Activated gamma-delta T cell treated with Interleukin-2 at 50 U/mL for 16 hours (primary cell): ENCODE measurements around the gene TMOD2.

Source experiments
- DNase-seq: peaks from one replicate; pipeline ENCODE4 v3.0.0-alpha.2; 2020

TMOD2 gene

GRCh38 chr15:51736751-51737521 lies 14.5 kb upstream of the TMOD2 start:
- DNase-seq: peak; percentile 45

DNA sequence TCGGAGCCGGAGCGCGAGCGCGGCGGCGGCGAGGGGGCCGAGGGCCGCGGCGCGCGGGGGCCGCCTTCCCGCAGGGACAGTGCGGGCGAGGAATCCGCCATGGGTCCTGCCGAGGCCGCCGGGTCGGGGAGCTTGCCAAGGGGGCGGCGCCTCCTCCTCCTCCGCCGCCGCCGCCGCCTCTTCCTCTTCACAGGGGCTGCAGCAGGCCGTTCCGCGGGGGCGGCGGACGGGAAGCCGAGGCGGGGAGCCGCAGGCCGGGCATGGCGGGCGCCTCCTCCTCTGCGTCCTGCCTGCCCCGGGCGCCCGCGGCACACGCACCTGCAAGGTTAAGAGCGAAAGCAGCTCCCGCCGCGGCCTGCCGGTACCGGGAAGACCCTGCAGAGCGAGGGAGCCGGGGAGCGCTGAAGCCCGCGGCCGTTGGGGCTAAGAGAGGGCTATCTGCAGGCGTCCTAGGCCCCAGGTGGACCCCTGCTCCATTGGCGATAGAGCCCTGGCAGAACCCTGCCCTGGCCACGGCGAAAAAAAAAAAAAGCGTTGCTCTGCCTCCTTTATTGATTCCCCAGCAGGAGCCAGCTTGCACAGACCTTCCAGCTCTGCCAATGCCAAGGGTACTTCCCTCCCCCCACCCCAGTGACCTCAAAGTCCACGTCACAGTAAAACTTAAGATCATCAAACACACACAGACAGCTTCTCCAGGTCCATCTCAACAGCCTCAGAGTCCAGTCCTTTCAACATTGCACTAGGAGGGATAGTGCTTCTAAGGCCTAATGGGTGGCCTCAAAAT lies 13.7 kb upstream of the TMOD2 start, which contains the start of gene LYSMD2:
LYSMD2 (minus strand) TSS at position 134 of the 784 bp plus-strand sequence; CDS start at position 101, 33 bp downstream.
- peak; percentile 63 for DNase-seq

- DNase-seq: no peak
Observed at GRCh38 chr15:51738553-51738952, 12.8 kb upstream of the TMOD2 start.

DNA sequence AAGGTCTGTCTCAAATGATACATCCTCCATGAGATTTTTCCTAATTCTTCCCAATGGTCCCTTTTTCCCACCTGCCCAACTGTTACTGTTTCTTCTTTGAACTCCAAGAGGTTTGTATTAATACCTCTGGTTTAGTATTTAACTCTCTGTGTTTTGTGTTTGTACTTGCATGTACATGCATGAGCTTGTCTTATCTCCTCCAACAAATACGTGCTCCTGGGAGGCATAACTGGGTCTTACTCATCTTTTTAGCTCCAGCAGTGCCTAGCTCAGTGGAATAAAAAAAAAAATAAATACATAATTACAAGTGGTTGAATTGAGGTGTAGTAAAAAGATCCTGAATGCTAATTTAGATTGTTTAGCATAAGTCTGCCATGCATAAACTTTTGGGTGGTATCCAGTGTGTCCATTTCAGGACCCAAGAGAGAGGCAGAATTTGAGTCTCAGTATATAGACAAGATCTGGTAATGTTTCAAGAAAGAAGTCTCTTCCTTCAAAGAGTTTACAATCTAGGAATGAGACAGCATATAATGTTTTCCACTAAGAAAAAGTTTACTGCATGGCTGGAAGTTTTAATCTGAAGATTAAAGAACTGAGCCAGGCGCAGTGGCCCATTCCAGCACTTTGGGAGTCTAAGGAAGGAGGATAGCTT lies 12.2 kb upstream of the TMOD2 start:
- no peak for DNase-seq

GRCh38 chr15:51749307-51749706 lies 2.1 kb upstream of the TMOD2 start:
- no peak for DNase-seq

- DNase-seq: no peak
Observed at GRCh38 chr15:51750186-51750585, 1.2 kb upstream of the TMOD2 start.

- DNase-seq: no peak
Observed at GRCh38 chr15:51751697-51752683, 593 bp downstream of the TMOD2 start.

DNA sequence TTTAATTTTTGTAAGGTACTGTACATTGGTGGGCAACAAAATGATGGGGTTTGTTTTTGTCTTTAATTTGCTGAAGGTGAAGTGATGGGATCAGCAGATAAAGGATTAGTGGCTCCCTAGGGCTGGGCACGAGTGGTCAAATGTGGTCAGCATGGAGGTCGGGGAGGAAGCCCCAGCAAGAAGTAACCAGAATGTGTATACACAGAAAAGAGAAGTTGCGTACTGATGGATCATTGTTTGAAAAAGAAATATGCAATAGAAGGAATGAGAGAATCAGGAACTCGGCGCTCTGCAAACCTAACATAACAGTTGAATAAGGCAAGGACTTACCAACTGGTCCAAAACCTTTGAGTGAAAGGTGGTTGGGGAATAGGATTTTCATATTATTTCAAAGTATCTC lies 1.5 kb downstream of the TMOD2 start:
- no peak for DNase-seq

DNA sequence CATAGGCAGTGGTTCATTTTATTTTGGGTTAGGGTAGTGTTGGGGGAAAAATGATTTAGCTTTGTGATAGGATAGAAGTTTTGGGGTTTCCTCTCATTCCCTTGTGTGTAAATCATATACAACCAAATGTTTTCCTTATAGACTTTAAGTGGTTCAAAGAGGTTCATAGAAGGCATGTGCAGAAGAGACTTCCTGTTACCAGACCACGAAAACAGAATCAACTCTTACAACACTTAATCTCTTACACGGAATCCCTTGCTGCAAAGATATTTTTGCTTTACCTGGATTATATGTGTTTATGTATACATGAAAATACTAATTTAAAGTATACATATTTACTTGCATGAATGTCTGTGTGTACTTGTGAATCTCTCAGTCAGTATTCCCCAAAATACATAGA lies 2.9 kb downstream of the TMOD2 start:
- no peak for DNase-seq

DNA sequence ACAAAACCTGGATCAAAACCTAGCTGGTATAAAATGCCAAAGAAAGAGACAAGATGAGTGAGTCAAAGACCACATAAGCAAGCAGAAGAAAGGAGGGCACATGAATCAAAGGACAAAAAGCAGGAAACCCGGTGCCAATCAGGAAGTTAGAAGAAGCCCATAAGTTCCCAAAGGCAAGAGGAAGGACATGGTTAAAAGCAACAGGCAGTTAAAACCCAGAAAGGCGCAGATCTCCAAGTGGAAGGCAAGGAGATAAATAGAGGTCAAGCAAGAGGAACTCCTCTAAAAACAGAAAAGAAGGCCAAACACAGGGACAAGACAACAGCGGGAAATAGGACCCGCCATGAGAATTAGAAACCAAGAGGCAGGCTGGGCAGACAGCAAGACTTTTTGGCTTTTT lies 4.4 kb downstream of the TMOD2 start:
- DNase-seq: no peak

- no peak for DNase-seq
Observed at GRCh38 chr15:51756482-51756881, 5.1 kb downstream of the TMOD2 start.

DNA sequence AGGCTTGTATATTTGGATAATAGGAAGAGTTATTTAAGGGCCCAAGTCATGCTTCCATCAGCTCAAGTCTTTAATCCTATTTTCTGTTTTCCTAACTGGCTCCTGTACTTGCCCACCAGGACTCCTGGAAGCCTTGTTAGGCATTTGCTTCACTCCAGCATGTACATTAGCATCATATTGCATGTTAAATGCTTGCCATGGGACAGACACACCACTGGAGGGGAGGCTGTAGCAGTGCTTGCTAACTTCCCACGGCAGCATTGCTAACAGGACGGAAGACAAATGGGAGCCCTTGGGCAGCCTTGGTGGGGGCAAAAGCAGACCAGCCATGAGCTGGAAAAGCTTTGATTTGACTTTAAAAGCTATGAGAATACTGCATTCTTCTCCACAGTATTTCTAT lies 6.1 kb downstream of the TMOD2 start:
- no peak for DNase-seq

- DNase-seq: no peak
Observed at GRCh38 chr15:51758645-51759044, 7.2 kb downstream of the TMOD2 start.

GRCh38 chr15:51759557-51760070 lies 8.2 kb downstream of the TMOD2 start:
- no peak for DNase-seq

DNA sequence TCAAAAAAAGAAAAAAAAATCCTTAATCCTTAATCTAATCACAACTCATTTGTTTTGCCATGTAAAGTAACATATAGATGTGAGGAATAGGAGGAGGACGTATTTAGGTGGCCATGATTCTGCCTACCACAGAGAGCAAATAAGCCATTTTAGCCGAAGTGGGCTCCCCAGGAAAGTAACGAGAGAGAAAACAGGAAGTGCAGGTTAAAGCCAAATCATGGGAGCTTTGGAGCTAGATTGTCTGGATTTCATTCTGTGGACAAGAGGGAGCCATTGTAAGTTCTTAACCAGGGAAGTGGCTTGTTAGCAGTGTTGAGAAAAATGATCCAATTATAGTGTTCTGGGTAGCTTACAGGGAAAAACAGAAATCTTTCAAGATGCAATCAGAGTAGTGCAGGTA lies 9.4 kb downstream of the TMOD2 start:
- DNase-seq: no peak

DNA sequence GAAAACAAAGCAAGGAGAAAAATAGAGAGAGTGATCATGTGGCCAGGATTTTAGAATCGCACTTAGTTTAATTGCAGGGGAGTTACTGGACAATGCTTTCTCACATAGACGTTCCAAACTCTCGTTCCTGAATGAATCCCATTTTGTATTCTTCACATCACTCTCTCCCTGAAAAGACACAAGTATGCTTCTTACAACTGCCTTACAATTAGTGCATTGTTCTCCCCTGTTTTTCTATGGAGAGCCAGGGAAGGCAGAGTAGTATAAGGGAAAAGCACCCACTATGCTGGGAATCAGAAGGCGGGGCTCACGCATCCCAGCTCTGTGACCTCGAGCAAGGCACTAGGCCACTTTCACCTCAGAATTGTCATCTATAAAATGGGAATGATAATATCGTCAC lies 14.4 kb downstream of the TMOD2 start:
- no peak for DNase-seq

GRCh38 chr15:51766341-51766740 lies 14.9 kb downstream of the TMOD2 start:
- DNase-seq: no peak

GRCh38 chr15:51768018-51768417 lies 16.6 kb downstream of the TMOD2 start:
- no peak for DNase-seq

DNA sequence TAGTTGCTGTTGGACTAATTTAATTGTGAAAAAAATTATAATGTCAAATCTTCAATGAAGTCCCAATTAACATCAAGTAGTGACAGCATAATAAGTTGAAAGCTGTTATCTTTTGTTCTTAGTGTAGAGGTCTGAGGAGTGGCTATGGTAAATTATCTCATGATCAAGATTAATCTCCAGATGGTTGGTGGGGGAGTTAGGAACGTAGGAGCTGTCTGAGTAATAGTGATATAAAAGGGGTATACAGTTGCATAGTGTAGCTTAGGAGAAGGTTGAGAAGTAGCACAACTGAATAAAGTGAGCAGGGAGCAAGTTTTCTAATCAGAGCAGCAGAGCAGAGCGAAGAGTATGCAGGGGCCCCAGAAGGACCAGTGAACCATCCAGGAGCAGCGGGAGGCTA lies 19.5 kb downstream of the TMOD2 start:
- no peak for DNase-seq

DNA sequence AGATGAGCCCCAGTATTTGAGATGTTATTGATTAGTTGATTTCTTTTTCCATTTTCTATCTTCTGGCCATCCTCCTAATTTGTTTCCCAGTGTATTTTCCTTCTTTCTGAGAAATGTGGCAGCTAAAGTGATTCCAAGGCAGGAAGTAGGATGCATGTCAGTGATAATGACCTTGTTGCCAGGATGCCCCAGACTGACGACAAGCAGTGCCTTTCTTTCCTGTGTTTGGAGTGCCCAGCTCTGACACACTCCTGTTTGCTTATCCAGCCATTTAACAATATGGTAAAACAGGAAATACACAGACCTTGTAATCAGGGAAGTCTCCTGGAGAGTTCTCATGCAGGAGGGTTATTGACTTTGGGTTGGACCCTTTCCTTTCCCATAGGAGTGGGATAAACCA lies 20.4 kb downstream of the TMOD2 start:
- DNase-seq: no peak

DNA sequence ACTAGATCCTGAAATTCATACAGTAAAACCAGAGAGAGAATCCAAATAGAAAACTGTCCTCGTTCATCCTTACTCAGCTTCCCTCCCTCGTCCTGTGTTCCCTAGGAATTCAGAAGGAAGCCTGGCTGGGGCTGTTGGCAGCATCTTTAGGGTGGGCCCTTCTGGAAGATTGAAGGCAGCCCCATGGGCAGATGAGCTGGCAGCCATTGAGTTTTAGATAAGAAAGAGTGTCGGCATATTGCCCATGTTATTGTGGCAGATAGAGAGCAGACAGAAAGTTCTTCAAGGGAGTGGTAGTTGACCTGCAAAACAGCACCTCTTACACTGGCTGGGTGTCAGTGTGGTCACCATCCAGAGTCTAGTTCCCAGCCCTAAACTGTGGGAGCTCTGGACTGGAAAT lies 23.5 kb downstream of the TMOD2 start:
- no peak for DNase-seq
